GM18526 (cell line): ENCODE data around the gene BMAL1.

Experiments used
- POLR2A ChIP-seq: IDR thresholded peaks from 3 replicates; pipeline ENCODE4 v1.6.1; 2011; ENCODE audit not compliant: insufficient read length; ENCODE audit errors: extremely low read depth

BMAL1 gene

GRCh38 chr11:13339195-13340153 is 61.9 kb downstream of the BMAL1 start:
- no peak for TF ChIP-seq POLR2A

GRCh38 chr11:13341026-13341425 is 63.4 kb downstream of the BMAL1 start:
- no peak for TF ChIP-seq POLR2A

GRCh38 chr11:13343067-13343466 is 65.5 kb downstream of the BMAL1 start:
- TF ChIP-seq POLR2A = no peak

GRCh38 chr11:13343931-13344717 is 66.5 kb downstream of the BMAL1 start:
- no peak for TF ChIP-seq POLR2A

GRCh38 chr11:13344818-13345217 is 67.2 kb downstream of the BMAL1 start:
- no peak for TF ChIP-seq POLR2A

- no peak for TF ChIP-seq POLR2A
Observed at GRCh38 chr11:13346470-13346869, 68.9 kb downstream of the BMAL1 start.

- TF ChIP-seq POLR2A = no peak
Observed at GRCh38 chr11:13347901-13348300, 70.3 kb downstream of the BMAL1 start.

- no peak for TF ChIP-seq POLR2A
Observed at GRCh38 chr11:13348305-13348704, 70.7 kb downstream of the BMAL1 start.

- no peak for TF ChIP-seq POLR2A
Observed at GRCh38 chr11:13349046-13349445, 71.5 kb downstream of the BMAL1 start.

- TF ChIP-seq POLR2A = no peak
Observed at GRCh38 chr11:13349581-13349980, 72.0 kb downstream of the BMAL1 start.

GRCh38 chr11:13352711-13353110 is 75.1 kb downstream of the BMAL1 start:
- no peak for TF ChIP-seq POLR2A

- TF ChIP-seq POLR2A = no peak
Observed at GRCh38 chr11:13354335-13354734, 76.7 kb downstream of the BMAL1 start.

GRCh38 chr11:13355191-13355590 is 77.6 kb downstream of the BMAL1 start:
- no peak for TF ChIP-seq POLR2A

GRCh38 chr11:13357232-13357631 is 79.6 kb downstream of the BMAL1 start:
- no peak for TF ChIP-seq POLR2A

GRCh38 chr11:13358596-13359270 is 81.1 kb downstream of the BMAL1 start:
- no peak for TF ChIP-seq POLR2A
